Upper lobe of left lung (tissue), 6 donors: ENCODE measurements around the gene XAGE1A. TPM values are rescaled to one million over a fixed set of nuclear protein-coding genes. Genes with fewer than 3 reads are reported as not detected.
"Not testable (repeated sequence)": the region's sequence is repeated elsewhere in the genome, so short reads cannot be mapped to it uniquely, and the experiment has no call there.

Source experiments
- ATAC-seq, 2 donors: fragments of 200-7000 bp; cut with Tn5 transposase; one replicate each; pipeline ENCODE4 v1.9.1; 2022; ENCODE audit warnings: mild to moderate bottlenecking in 2 of 2, moderate library complexity in 2 of 2; ENCODE audit not compliant: low FRiP score in 2 of 2
- DNase-seq, 2 donors: peaks; one replicate each; pipeline ENCODE4 v3.0.0-alpha.2; 2019 to 2020
- H3K27ac ChIP-seq, 4 donors: fragments of 200-600 bp; sonication (generic); one replicate each; pipeline ENCODE4 v1.5.1; 2016 to 2019
- H3K27me3 ChIP-seq, 4 donors: fragments of 200-600 bp; sonication (generic); one replicate each; pipeline ENCODE4 v1.5.1; 2017 to 2019
- H3K36me3 ChIP-seq, 4 donors: fragments of 200-600 bp; sonication (generic); one replicate each; pipeline ENCODE4 v1.5.1; 2016 to 2019
- H3K4me1 ChIP-seq, 4 donors: fragments of 200-600 bp; sonication (generic); one replicate each; pipeline ENCODE4 v1.5.1; 2018 to 2019
- H3K4me3 ChIP-seq, 4 donors: fragments of 200-600 bp; sonication (generic); one replicate each; pipeline ENCODE4 v1.5.1; 2017 to 2019; ENCODE audit warnings: mild to moderate bottlenecking in 2 of 4, moderate library complexity in 1 of 4
- H3K9me3 ChIP-seq, 4 donors: fragments of 200-600 bp; sonication (generic); one replicate each; pipeline ENCODE4 v1.5.1; 2018 to 2019
- CTCF ChIP-seq, 6 experiments: fragments of 450-650 bp in 4 of 6; fragments of 200-600 bp in 2 of 6; sonication (generic) in 2 of 6; IDR thresholded peaks; one replicate each; pipeline ENCODE4 v1.5.1; 2016 to 2019; ENCODE audit warnings: antibody characterized with exemption in 6 of 6
- EP300 ChIP-seq, 4 donors: sonication (generic); formaldehyde crosslinking; IDR thresholded peaks; one replicate each; pipeline ENCODE4 v1.5.1; 2017; ENCODE audit warnings: antibody characterized with exemption in 4 of 4, control low read depth in 2 of 4
- POLR2A ChIP-seq, 4 donors: fragments of 450-650 bp; IDR thresholded peaks; one replicate each; pipeline ENCODE4 v1.5.1; 2016 to 2017; ENCODE audit warnings: antibody characterized with exemption in 4 of 4, mild to moderate bottlenecking in 2 of 4
- POLR2AphosphoS5 ChIP-seq, 2 donors: sonication (generic); formaldehyde crosslinking; IDR thresholded peaks; one replicate each; pipeline ENCODE4 v1.5.1; 2017; ENCODE audit warnings: antibody characterized with exemption in 2 of 2
- WGBS, 2 donors: methylation state at CpG; one replicate each; pipeline ENCODE4 v1.1.5; 2017 to 2018; 5-methylcytosine and 5-hydroxymethylcytosine counted together
- small RNA-seq, 4 donors: library from RNA; depleted of rRNA; stranded (forward); fragments of <200 nt; gene quantifications; one replicate each; pipeline ENCODE3, GENCODE V24; 2016
- total RNA-seq, 6 donors: library from RNA; depleted of rRNA in 4 of 6; stranded (reverse); fragments of >200 nt in 4 of 6; gene quantifications; one replicate each; pipeline versions ENCODE4 v1.1.0 to v1.2.1, GENCODE V29; 2016 to 2021
- donor health status: DM: no; HTN: no; CAD: no; lungs with moderate emphysema.
- donor health status: DM: no; HTN: yes; CAD: no; lungs with severe emphysema.

XAGE1A gene
- total RNA-seq, 6 donors from 2014 or later = 0.54 to 2.1 TPM; not detected in 4

DNA sequence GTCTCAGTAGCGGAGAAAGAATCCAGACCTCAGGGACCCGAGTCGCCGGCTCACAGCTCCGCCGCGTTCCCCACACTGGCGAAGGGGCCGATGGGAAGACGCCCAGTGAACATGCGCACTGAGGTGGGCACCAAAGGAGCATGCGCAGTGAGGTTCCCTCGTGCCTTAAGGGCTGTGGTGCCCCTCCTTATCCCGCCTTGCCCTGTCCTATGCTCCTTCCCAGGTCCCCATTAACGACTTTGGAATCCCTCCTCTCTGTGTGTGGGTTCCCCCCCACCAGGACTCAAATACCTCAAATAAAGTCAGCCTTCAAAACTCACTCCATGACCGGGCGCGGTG lies 21.3 kb downstream of the XAGE1A start, which contains the start of gene XAGE1B:
TSS of gene XAGE1B (minus strand) at position 77 of the 339 bp plus-strand sequence. CDS start 1,536 bp downstream, outside the sequence.
- not testable (repeated sequence) for H3K4me1 ChIP-seq, H3K36me3 ChIP-seq, DNase-seq, H3K27me3 ChIP-seq, H3K27ac ChIP-seq, H3K4me3 ChIP-seq, H3K9me3 ChIP-seq
- no CpG with 5 or more reads among the region's 18 CpGs for WGBS, 2 donors
- ATAC-seq = peak; percentile 16 to 17

DNA sequence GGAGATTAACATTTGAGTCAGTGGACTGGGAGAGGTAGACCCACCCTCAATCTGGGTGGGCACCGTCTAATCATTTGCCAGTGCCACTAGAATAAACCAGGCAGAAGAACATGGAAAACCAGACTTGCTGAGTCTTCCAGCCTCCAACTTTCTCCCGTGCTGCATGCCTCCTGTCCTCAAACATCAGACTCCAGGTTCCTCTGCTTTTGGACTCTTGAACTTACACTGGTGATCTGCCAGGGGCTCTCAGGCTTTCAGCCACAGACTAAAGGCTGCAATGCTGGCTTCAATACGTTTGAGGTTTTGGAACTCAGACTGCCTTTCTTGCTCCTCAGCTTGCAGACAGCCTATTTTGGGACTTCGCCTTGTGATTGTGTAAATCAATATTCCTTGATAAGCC lies 45.4 kb downstream of the XAGE1A start:
- not testable (repeated sequence) for H3K27ac ChIP-seq, H3K4me3 ChIP-seq, H3K4me1 ChIP-seq, ATAC-seq, H3K27me3 ChIP-seq, H3K36me3 ChIP-seq, H3K9me3 ChIP-seq, DNase-seq
- WGBS, 2 donors = 60 to 100% methylated on average over 1 to 4 of the region's 4 CpGs

DNA sequence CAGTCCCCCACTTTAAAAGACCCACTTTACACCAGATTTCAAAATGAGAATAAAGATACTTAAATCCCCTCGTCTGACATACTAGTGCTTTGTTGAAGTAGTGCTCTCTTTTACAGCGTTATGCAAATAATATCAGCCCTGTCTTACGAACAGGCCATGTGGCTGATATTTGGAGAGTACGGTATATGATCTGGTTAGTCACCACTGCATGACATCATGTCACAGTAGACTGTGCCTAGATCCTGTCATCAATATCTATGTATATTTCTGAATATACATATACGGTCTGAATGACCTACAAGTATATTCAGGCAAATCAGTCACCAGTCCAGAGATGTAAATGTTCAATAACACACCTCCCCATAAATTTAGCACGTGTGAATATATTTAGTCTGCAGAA lies 46.7 kb downstream of the XAGE1A start:
- WGBS, 2 donors = 66 to 74% methylated on average over 6 of the region's 6 CpGs
- Histone ChIP-seq H3K36me3 (no peaks in the 10 kb centered on the region), H3K4me3 (no peak overlapping the region), H3K27me3 (no peaks in the 10 kb centered on the region), H3K9me3 (no peaks in the 10 kb centered on the region), H3K27ac (no peak overlapping the region), H3K4me1 (no peaks in the 10 kb centered on the region)
- no peak for DNase-seq
- TF ChIP-seq POLR2A (IDR thresholded peaks at IDR 0.05) (no peak), CTCF (IDR thresholded peaks at IDR 0.05) (no peak), EP300 (IDR thresholded peaks at IDR 0.05) (no peak), POLR2AphosphoS5 (IDR thresholded peaks at IDR 0.05) (no peak)
- ATAC-seq = no peak

DNA sequence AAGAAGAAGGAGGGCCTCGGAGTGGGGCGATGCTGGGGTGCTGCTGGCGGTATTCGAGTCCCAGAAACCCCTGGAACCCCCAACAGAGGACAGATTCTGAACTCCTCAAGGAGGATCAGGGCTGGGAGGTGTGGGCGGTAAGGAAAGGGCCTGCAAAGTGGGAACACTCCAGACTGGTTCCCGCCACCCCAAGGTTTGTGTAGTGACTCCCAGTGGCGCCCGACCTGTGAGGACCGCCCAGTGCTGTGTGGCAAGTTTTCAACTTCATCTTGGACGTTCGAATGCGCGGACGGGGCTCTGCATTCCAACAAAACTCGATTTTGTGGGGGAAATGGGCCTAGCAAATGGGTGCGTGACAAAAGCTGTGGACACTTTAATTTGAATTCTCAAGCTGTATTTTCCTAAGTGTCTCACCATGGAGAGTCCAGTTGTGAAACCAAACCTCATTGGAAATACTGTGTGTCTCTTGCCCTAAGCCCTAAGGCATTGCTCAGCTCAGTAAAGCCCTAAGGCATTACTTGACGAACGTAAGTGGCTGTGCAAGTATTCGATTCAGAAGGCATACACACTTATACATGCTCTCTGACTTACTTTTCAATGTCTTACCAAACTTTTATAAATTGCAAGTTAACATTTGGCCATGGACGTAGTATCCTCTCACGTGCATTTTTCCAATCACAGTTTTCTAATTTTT lies 48.7 kb downstream of the XAGE1A start:
- H3K27me3 ChIP-seq = no peaks in the 10 kb centered on the region

DNA sequence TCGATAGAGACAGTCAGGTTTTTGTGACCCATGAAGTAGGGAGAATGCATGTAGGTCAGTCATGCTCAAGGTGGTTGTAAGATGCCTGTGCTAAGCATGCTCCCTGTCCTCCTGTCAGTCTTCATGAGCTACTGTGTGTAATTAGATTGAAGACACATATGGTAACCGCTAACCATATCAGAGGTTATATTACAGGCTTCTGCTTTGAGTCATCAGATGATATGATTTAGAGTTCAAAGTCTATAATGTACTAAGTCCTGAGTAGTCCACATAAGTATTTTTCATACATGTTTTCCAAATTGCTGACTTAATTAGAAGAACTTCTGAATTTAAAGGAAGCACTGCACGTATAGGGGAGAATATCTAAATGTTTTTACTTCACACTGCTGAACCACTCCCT lies 53.2 kb downstream of the XAGE1A start:
- not testable (repeated sequence) for DNase-seq, H3K9me3 ChIP-seq, H3K27me3 ChIP-seq, H3K27ac ChIP-seq, H3K36me3 ChIP-seq, ATAC-seq, H3K4me1 ChIP-seq, H3K4me3 ChIP-seq
- 38 to 66% methylated on average over 1 to 3 of the region's 3 CpGs for WGBS, 2 donors

More for the DNA sequence above, 48.7 kb downstream of the XAGE1A start:
- no peak overlapping the region for H3K27ac ChIP-seq
- no peak overlapping the region for H3K4me3 ChIP-seq
- no peak for ATAC-seq
- no peaks in the 10 kb centered on the region for H3K36me3 ChIP-seq
- H3K4me1 ChIP-seq = no peaks in the 10 kb centered on the region
- no peak for DNase-seq
- 84 to 93% methylated on average over 14 to 21 of the region's 21 CpGs for WGBS, 2 donors
- TF ChIP-seq POLR2A (IDR thresholded peaks at IDR 0.05) = no peak
- H3K9me3 ChIP-seq = no peaks in the 10 kb centered on the region

Small RNAs within 50 kb of the gene (small RNA-seq; reads per million reads assigned to genes)
- gene BX510359.8 (0 reads per million in 4 donors), gene RBM22P7 (0 reads per million in 4 donors)

Other genes with a start within 250 kb of the XAGE1A start
- gene XAGE2, start 126.8 kb upstream of the XAGE1A start, total RNA-seq = 1 to 10 TPM in 5 of 6 donors, under 1 TPM in 1; 0.37 to 9.3 (median 6.1) TPM
- 1 to 10 TPM in 2 of 6 donors, under 1 TPM in 1, not detected in 3; 0.54 to 3.2 (median 2.1) TPM for gene XAGE1B, start 21.3 kb downstream of the XAGE1A start, total RNA-seq
- gene SSX7, start 159.1 kb downstream of the XAGE1A start, total RNA-seq = not detected
- gene SSX2, start 211.4 kb downstream of the XAGE1A start, total RNA-seq = not detected